Duodenal mucosa (tissue), 2 donors: ENCODE measurements around the gene MAP3K6.

Source experiments
- H3K27ac ChIP-seq: one replicate; pipeline ENCODE4 v1.7.0; 2013; ENCODE audit warnings: low read depth, low read length
- H3K27me3 ChIP-seq, 2 donors: one replicate each; pipeline ENCODE4 v1.7.0; 2013; ENCODE audit warnings: low read length in 2 of 2, control low read depth in 1 of 2; ENCODE audit not compliant: insufficient read depth in 2 of 2, control insufficient read depth in 1 of 2
- H3K36me3 ChIP-seq, 2 donors: one replicate each; pipeline ENCODE4 v1.7.0; 2013; ENCODE audit warnings: low read length in 2 of 2, control low read depth in 1 of 2; ENCODE audit not compliant: insufficient read depth in 2 of 2, control insufficient read depth in 1 of 2
- H3K4me1 ChIP-seq, 2 donors: one replicate each; pipeline ENCODE4 v1.7.0; 2013; ENCODE audit warnings: low read length in 2 of 2, control low read depth in 1 of 2; ENCODE audit not compliant: insufficient read depth in 2 of 2, control insufficient read depth in 1 of 2
- H3K4me3 ChIP-seq, 2 donors: one replicate each; pipeline ENCODE4 v1.7.0; 2013; ENCODE audit warnings: low read length in 2 of 2, low read depth in 1 of 2
- H3K9ac ChIP-seq, 2 donors: one replicate each; pipeline ENCODE4 v1.7.0; 2013; ENCODE audit warnings: low read length in 2 of 2, low read depth in 1 of 2
- H3K9me3 ChIP-seq, 2 donors: one replicate each; pipeline ENCODE4 v1.7.0; 2013; ENCODE audit warnings: low read length in 2 of 2, control low read depth in 1 of 2; ENCODE audit not compliant: control insufficient read depth in 1 of 2

Gene MAP3K6

GRCh38 chr1:27318596-27318995 is 48.2 kb downstream of the MAP3K6 start:
- Histone ChIP-seq H3K4me1 (peaks cover 7 to 15% of the 10 kb centered on the region in 2 donors), H3K4me3 (no peak overlapping the region), H3K36me3 (no peaks in the 10 kb centered on the region), H3K27me3 (peaks cover 3 to 10% of the 10 kb centered on the region in 2 donors), H3K9ac (no peak overlapping the region), H3K27ac (no peak overlapping the region), H3K9me3 (no peaks in the 10 kb centered on the region)

DNA sequence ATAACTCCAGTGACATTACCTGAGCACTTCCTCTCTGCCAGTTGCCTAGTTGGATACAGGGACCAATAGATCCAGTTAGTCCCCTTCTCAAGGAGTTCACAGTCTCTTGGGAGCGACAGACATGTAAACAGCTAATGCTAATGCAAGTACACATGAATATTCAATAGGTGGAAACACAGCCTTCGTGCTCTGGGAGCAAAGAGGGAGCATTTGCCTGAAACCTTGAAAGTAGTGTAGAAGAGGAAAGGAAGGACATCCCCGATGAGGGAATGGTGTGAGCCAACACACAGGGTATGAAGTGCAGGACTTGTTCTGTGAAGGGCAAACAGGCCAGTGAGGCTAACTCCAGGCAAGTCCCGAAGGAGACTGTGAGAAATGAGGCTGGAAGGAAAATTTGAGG is 48.6 kb downstream of the MAP3K6 start:
- Histone ChIP-seq H3K4me1 (peaks cover 5 to 11% of the 10 kb centered on the region in 2 donors), H3K4me3 (no peak overlapping the region), H3K27me3 (peaks cover 3 to 10% of the 10 kb centered on the region in 2 donors), H3K9me3 (no peaks in the 10 kb centered on the region), H3K36me3 (no peaks in the 10 kb centered on the region), H3K9ac (no peak overlapping the region), H3K27ac (no peak overlapping the region)

DNA sequence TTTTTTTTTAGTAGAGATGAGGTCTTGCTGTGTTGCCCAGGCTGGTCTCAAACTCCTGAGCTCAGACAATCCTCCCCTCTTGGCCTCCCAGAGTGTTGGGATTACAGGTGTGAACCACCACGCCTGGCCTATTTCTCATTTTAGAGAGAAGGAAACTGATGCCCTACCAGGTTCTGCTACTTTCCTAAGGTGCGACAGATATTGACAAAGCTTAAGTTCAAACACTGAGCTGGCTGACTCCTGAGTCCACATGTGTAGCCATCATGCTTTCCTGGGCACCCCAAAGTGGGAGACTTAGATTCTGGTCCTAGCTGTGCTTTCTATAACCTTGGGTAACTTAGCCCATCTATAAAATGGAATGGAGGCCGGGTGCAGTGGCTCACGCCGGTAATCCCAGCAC is 49.9 kb downstream of the MAP3K6 start:
- no peaks in the 10 kb centered on the region for H3K9me3 ChIP-seq
- H3K36me3 ChIP-seq, result no peaks in the 10 kb centered on the region
- no peak overlapping the region for H3K27ac ChIP-seq
- no peak overlapping the region for H3K9ac ChIP-seq
- H3K4me1 ChIP-seq, result peaks cover 0 to 3% of the 10 kb centered on the region in 2 donors
- H3K27me3 ChIP-seq, result peaks cover 3 to 10% of the 10 kb centered on the region in 2 donors
- H3K4me3 ChIP-seq, result no peak overlapping the region

- Histone ChIP-seq H3K4me3 (no peak overlapping the region), H3K27ac (no peak overlapping the region), H3K9ac (no peak overlapping the region), H3K4me1 (no peaks in the 10 kb centered on the region), H3K9me3 (no peaks in the 10 kb centered on the region), H3K36me3 (peaks cover 0 to 3% of the 10 kb centered on the region in 2 donors), H3K27me3 (peaks cover 3 to 10% of the 10 kb centered on the region in 2 donors)
Measured at GRCh38 chr1:27314737-27315136, 52.0 kb downstream of the MAP3K6 start.

- peaks cover 0 to 3% of the 10 kb centered on the region in 2 donors for H3K36me3 ChIP-seq
- no peak overlapping the region for H3K27ac ChIP-seq
- no peaks in the 10 kb centered on the region for H3K9me3 ChIP-seq
- no peaks in the 10 kb centered on the region for H3K4me1 ChIP-seq
- H3K9ac ChIP-seq, result no peak overlapping the region
- H3K4me3 ChIP-seq, result no peak overlapping the region
- H3K27me3 ChIP-seq, result peaks cover 0 to 10% of the 10 kb centered on the region in 2 donors
Measured at GRCh38 chr1:27314169-27314568, 52.6 kb downstream of the MAP3K6 start.

GRCh38 chr1:27307874-27308598 is 58.7 kb downstream of the MAP3K6 start:
- H3K4me3 ChIP-seq, result no peak overlapping the region
- no peak overlapping the region for H3K27ac ChIP-seq
- no peaks in the 10 kb centered on the region for H3K27me3 ChIP-seq
- no peaks in the 10 kb centered on the region for H3K4me1 ChIP-seq
- H3K9ac ChIP-seq, result no peak overlapping the region
- H3K9me3 ChIP-seq, result no peaks in the 10 kb centered on the region
- peaks cover 7 to 38% of the 10 kb centered on the region in 2 donors for H3K36me3 ChIP-seq

DNA sequence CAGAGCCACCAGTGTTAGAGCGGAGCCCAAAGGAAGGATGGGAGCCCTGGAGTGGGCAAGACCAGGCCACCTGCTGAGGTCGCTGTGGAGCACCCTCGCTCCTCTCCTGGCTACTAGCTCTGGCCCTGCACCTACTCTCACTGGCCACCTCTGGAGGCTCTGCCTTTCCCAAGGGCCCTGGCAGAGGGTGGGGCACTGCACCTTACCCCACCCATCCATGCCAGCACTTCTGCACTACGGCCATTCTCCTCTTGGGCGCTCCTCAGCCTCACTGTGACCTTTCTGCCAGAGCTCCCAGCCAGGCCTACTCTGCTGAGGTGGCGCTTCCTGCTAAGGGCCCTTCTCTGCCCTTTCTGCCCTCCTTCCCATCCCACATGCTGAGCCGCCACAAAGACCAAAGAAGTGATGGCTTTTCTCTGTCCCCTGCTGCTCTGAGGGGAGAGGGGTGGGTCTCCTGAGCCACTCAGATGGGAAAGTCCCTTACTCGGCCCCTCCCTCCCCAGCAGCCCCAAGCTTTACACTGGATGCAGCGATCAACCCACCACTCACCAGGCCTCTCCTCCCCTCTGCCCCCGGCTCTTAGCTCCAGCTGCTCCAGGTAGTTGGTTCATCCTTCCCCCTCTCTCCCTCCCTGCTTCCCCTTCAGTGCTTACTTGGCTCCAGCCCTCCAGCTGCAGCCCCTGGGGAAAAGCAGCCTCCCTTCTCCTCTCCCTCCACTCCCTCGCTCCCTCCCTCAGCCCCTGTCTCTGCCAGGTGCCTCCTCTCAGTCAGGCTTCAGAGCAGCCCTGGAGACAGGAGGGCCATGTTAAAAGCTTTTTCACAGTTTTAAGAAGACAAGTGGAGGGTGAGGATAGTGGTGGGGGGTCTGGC is 59.6 kb downstream of the MAP3K6 start:
- no peaks in the 10 kb centered on the region for H3K9me3 ChIP-seq
- no peak overlapping the region for H3K27ac ChIP-seq
- H3K27me3 ChIP-seq, result no peaks in the 10 kb centered on the region
- H3K36me3 ChIP-seq, result peaks cover 7 to 46% of the 10 kb centered on the region in 2 donors
- H3K4me3 ChIP-seq, result no peak overlapping the region
- no peaks in the 10 kb centered on the region for H3K4me1 ChIP-seq
- H3K9ac ChIP-seq, result no peak overlapping the region

- H3K36me3 ChIP-seq, result peaks cover 7 to 52% of the 10 kb centered on the region in 2 donors
- no peaks in the 10 kb centered on the region for H3K9me3 ChIP-seq
- no peak overlapping the region for H3K27ac ChIP-seq
- H3K9ac ChIP-seq, result no peak overlapping the region
- no peaks in the 10 kb centered on the region for H3K4me1 ChIP-seq
- H3K4me3 ChIP-seq, result no peak overlapping the region
- no peaks in the 10 kb centered on the region for H3K27me3 ChIP-seq
Measured at GRCh38 chr1:27306071-27306470, 60.7 kb downstream of the MAP3K6 start.
